Aorta (tissue), 5 donors: ENCODE measurements around the gene PRPSAP2. TPM values are rescaled to one million over a fixed set of nuclear protein-coding genes. Genes with fewer than 3 reads are reported as not detected.
"Not testable (repeated sequence)": the region's sequence is repeated elsewhere in the genome, so short reads cannot be mapped to it uniquely, and the experiment has no call there.

Source experiments
- ATAC-seq: fragments of 200-7000 bp; cut with Tn5 transposase; one replicate; pipeline ENCODE4 v1.9.1; 2022; ENCODE audit warnings: moderate library complexity; ENCODE audit not compliant: low FRiP score
- DNase-seq, 2 donors: peaks; one replicate each; pipeline ENCODE4 v3.0.0-alpha.2; 2020
- H3K27ac ChIP-seq, 2 donors: one replicate each; pipeline ENCODE4 v1.5.1; 2013; ENCODE audit warnings: low read length in 2 of 2, mild to moderate bottlenecking in 2 of 2, moderate library complexity in 2 of 2, control low read depth in 1 of 2, inconsistent platforms in 1 of 2, low read depth in 1 of 2
- H3K27me3 ChIP-seq, 2 donors: one replicate each; pipeline ENCODE4 v1.6.1; 2013; ENCODE audit warnings: control low read depth in 1 of 2, low read length in 1 of 2, mild to moderate bottlenecking in 1 of 2, moderate library complexity in 1 of 2; ENCODE audit not compliant: insufficient read depth in 2 of 2, control insufficient read depth in 1 of 2
- H3K36me3 ChIP-seq, 2 donors: one replicate each; pipeline ENCODE4 v1.6.1; 2013; ENCODE audit warnings: control low read depth in 1 of 2, low read length in 1 of 2, mild to moderate bottlenecking in 1 of 2; ENCODE audit not compliant: insufficient read depth in 2 of 2, control insufficient read depth in 1 of 2
- H3K4me1 ChIP-seq, 2 donors: one replicate each; pipeline ENCODE4 v1.6.1; 2013; ENCODE audit warnings: low read length in 2 of 2, control low read depth in 1 of 2, mild to moderate bottlenecking in 1 of 2, moderate library complexity in 1 of 2; ENCODE audit not compliant: insufficient read depth in 2 of 2, control insufficient read depth in 1 of 2
- H3K4me3 ChIP-seq, 2 donors: one replicate each; pipeline ENCODE4 v1.5.1; 2013; ENCODE audit warnings: low read length in 2 of 2, control low read depth in 1 of 2, mild to moderate bottlenecking in 1 of 2
- H3K9me3 ChIP-seq: one replicate; pipeline ENCODE4 v1.6.1; 2013; ENCODE audit warnings: mild to moderate bottlenecking, low read length; ENCODE audit not compliant: control insufficient read depth
- WGBS, 2 donors: extraction: QIAGEN DNeasy Blood & Tissue Kit; methylation state at CpG; one replicate each; pipeline ENCODE4 v1.1.7; 2013; 5-methylcytosine and 5-hydroxymethylcytosine counted together
- intact Hi-C, 2 donors: fragments of 100-400 bp; cut with DNase I; formaldehyde crosslinking; loops; one replicate each; pipeline versions ENCODE4 v1.14.2 to v1.15.0; 2022
- polyA plus RNA-seq, 2 donors: library from polyadenylated mRNA; stranded (reverse); fragments of 200-250 nt; gene quantifications; one replicate each; pipeline ENCODE4 v1.2.3, GENCODE V29; 2013
- total RNA-seq, 2 donors: library from RNA; stranded (reverse); fragmentation: NEBNext Ultra II Directional; extraction: Animal tissue kit (Norgen Biotek cat#: 25700); gene quantifications; one replicate each; pipeline ENCODE4 v1.2.1, GENCODE V29; 2021
- donor health status: healthy with polysubstance abuse.
- donor health status: Bipolar disorder and iron deficiency.
- donor health status: DM: no; HTN: no; CAD: no.
- donor health status: DM: no; HTN: no; CAD: no.
- donor health status: DM: yes; HTN: yes; CAD: no.

The PRPSAP2 gene
- total and polyA plus RNA-seq, 4 donors, result 17.6 to 31.8 (median 19.6) TPM

- WGBS, 2 donors, result 93 to 95% methylated on average over 3 of the region's 3 CpGs
- no peaks in the 10 kb centered on the region for H3K36me3 ChIP-seq
- DNase-seq (peak in 1 of 2 donors; percentile 61), ATAC-seq (no peak)
- H3K9me3 ChIP-seq, result no peaks in the 10 kb centered on the region
- no peaks in the 10 kb centered on the region for H3K27me3 ChIP-seq
- H3K4me3 ChIP-seq, result no peak overlapping the region
- intact Hi-C loops, result loop anchor here in 1 of 2 donors (10.0 kb wide), 1 partner anchor 70 kb away; no protein-coding TSS in a partner anchor
- no peak overlapping the region for H3K27ac ChIP-seq
- H3K4me1 ChIP-seq, result no peaks in the 10 kb centered on the region
Measured at GRCh38 chr17:18954321-18954720, 96.4 kb downstream of the PRPSAP2 start.

- Histone ChIP-seq H3K27ac (no peak overlapping the region), H3K36me3 (no peaks in the 10 kb centered on the region), H3K9me3 (no peaks in the 10 kb centered on the region), H3K27me3 (no peaks in the 10 kb centered on the region), H3K4me3 (no peak overlapping the region), H3K4me1 (no peaks in the 10 kb centered on the region)
- no peak for DNase-seq
- 95 to 97% methylated on average over 6 of the region's 6 CpGs for WGBS, 2 donors
- no peak for ATAC-seq
- intact Hi-C loops, result loop anchor here in 1 of 2 donors (10.0 kb wide), 1 partner anchor 70 kb away; no protein-coding TSS in a partner anchor
Measured at GRCh38 chr17:18955009-18955408, 97.1 kb downstream of the PRPSAP2 start.

- H3K4me3 ChIP-seq, DNase-seq, H3K36me3 ChIP-seq, H3K27ac ChIP-seq, ATAC-seq, H3K4me1 ChIP-seq, H3K27me3 ChIP-seq, H3K9me3 ChIP-seq: not testable (repeated sequence)
- intact Hi-C loops, result loop anchor here in 1 of 2 donors (10.0 kb wide), 1 partner anchor 69 kb away; no protein-coding TSS in a partner anchor
- 86 to 98% methylated on average over 4 to 6 of the region's 6 CpGs for WGBS, 2 donors
Measured at GRCh38 chr17:18956021-18956420, 98.1 kb downstream of the PRPSAP2 start.

- DNase-seq (peak in 1 of 2 donors; percentile 17), ATAC-seq (no peak)
- Histone ChIP-seq H3K27ac (no peak overlapping the region), H3K9me3 (no peaks in the 10 kb centered on the region), H3K36me3 (no peaks in the 10 kb centered on the region), H3K27me3 (no peaks in the 10 kb centered on the region), H3K4me1 (no peaks in the 10 kb centered on the region), H3K4me3 (no peak overlapping the region)
- intact Hi-C loops, result loop anchor here in 1 of 2 donors (10.0 kb wide), 1 partner anchor 68 kb away; no protein-coding TSS in a partner anchor
- 89 to 93% methylated on average over 3 of the region's 3 CpGs for WGBS, 2 donors
Measured at GRCh38 chr17:18956581-18956980, 98.7 kb downstream of the PRPSAP2 start.

GRCh38 chr17:18957831-18958230 is 99.9 kb downstream of the PRPSAP2 start:
- intact Hi-C loops, result loop anchor here in 1 of 2 donors (10.0 kb wide), 1 partner anchor 67 kb away; no protein-coding TSS in a partner anchor
- Histone ChIP-seq H3K9me3 (no peaks in the 10 kb centered on the region), H3K27me3 (no peaks in the 10 kb centered on the region), H3K36me3 (no peaks in the 10 kb centered on the region), H3K4me3 (no peak overlapping the region), H3K4me1 (no peaks in the 10 kb centered on the region), H3K27ac (no peak overlapping the region)
- ATAC-seq (no peak), DNase-seq (no peak)
- WGBS, 2 donors, result 88 to 91% methylated on average over 4 of the region's 4 CpGs

GRCh38 chr17:18958611-18959010 is 100.7 kb downstream of the PRPSAP2 start:
- 89 to 91% methylated on average over 11 of the region's 11 CpGs for WGBS, 2 donors

GRCh38 chr17:18959071-18959844 is 101.3 kb downstream of the PRPSAP2 start:
- H3K27ac ChIP-seq, result no peak overlapping the region
- ATAC-seq (no peak), DNase-seq (peak; percentile 38 to 65)
- WGBS, 2 donors, result 84 to 86% methylated on average over 22 of the region's 22 CpGs
- H3K27me3 ChIP-seq, result no peaks in the 10 kb centered on the region
- no peaks in the 10 kb centered on the region for H3K9me3 ChIP-seq
- intact Hi-C loops, result loop anchor here in 1 of 2 donors (10.0 kb wide), 1 partner anchor 66 kb away; no protein-coding TSS in a partner anchor
- H3K4me3 ChIP-seq, result no peak overlapping the region
- no peaks in the 10 kb centered on the region for H3K4me1 ChIP-seq
- H3K36me3 ChIP-seq, result no peaks in the 10 kb centered on the region

More at GRCh38 chr17:18958611-18959010, 100.7 kb downstream of the PRPSAP2 start:
- H3K9me3 ChIP-seq, result no peaks in the 10 kb centered on the region
- no peaks in the 10 kb centered on the region for H3K27me3 ChIP-seq
- no peaks in the 10 kb centered on the region for H3K4me1 ChIP-seq
- H3K4me3 ChIP-seq, result no peak overlapping the region
- ATAC-seq (no peak), DNase-seq (peak in 1 of 2 donors; percentile 55)
- no peaks in the 10 kb centered on the region for H3K36me3 ChIP-seq
- intact Hi-C loops, result loop anchor here in 1 of 2 donors (10.0 kb wide), 1 partner anchor 66 kb away; no protein-coding TSS in a partner anchor
- H3K27ac ChIP-seq, result no peak overlapping the region

- Histone ChIP-seq H3K9me3 (no peaks in the 10 kb centered on the region), H3K4me1 (no peaks in the 10 kb centered on the region), H3K27ac (no peak overlapping the region), H3K4me3 (no peak overlapping the region), H3K36me3 (no peaks in the 10 kb centered on the region), H3K27me3 (no peaks in the 10 kb centered on the region)
- WGBS, 2 donors, result 92 to 93% methylated on average over 5 of the region's 5 CpGs
- DNase-seq (peak; percentile 43 to 61), ATAC-seq (no peak)
- intact Hi-C loops, result loop anchor here in 1 of 2 donors (10.0 kb wide), 1 partner anchor 65 kb away; no protein-coding TSS in a partner anchor
Measured at GRCh38 chr17:18959845-18960240, 101.9 kb downstream of the PRPSAP2 start.
